Natural killer cell (primary cell): Measurements from ENCODE around the gene PPP2R5C. TPM values are rescaled to one million over a fixed set of nuclear protein-coding genes. Genes with fewer than 3 reads are reported as not detected.

Experiments used
- ATAC-seq, 3 donors: fragments of 150-1000 bp in 2 of 3; fragments of 200-7000 bp in 1 of 3; cut with Tn5 transposase; 1 replicate in 1 of 3; 2 replicates in 2 of 3; pipeline ENCODE4 v1.10.0; 2021; ENCODE audit warnings: mild to moderate bottlenecking in 2 of 3, moderate library complexity in 2 of 3
- DNase-seq, 2 donors: peaks; one replicate each; pipeline versions ENCODE4 v3.0.0 to v3.0.0-alpha.2; 2013 to 2021; ENCODE audit warnings: mixed read lengths in 1 of 2
- H3K27ac ChIP-seq: one replicate; pipeline ENCODE4 v1.5.1; 2013; ENCODE audit warnings: mild to moderate bottlenecking, low read length
- H3K27me3 ChIP-seq: one replicate; pipeline ENCODE4 v1.6.1; 2013; ENCODE audit warnings: low read length; ENCODE audit not compliant: control insufficient read depth, insufficient read depth
- H3K36me3 ChIP-seq: one replicate; pipeline ENCODE4 v1.6.1; 2013; ENCODE audit warnings: low read length; ENCODE audit not compliant: control insufficient read depth, insufficient read depth
- H3K4me1 ChIP-seq: one replicate; pipeline ENCODE4 v1.6.1; 2013; ENCODE audit warnings: low read length; ENCODE audit not compliant: control insufficient read depth, insufficient read depth
- H3K4me3 ChIP-seq: one replicate; pipeline ENCODE4 v1.5.1; 2013; ENCODE audit warnings: low read length
- H3K9me3 ChIP-seq: one replicate; pipeline ENCODE4 v1.6.1; 2013; ENCODE audit warnings: low read length; ENCODE audit not compliant: control insufficient read depth, insufficient read depth
- H3K27ac Mint-ChIP-seq, 2 donors: one replicate each; pipeline ENCODE4 v1.8.0; 2022; ENCODE audit warnings: mild to moderate bottlenecking in 2 of 2, mixed read lengths in 2 of 2, moderate library complexity in 1 of 2
- H3K27me3 Mint-ChIP-seq, 2 donors: one replicate each; pipeline ENCODE4 v1.8.0; 2022; ENCODE audit warnings: low read depth in 2 of 2, mixed read lengths in 2 of 2
- H3K36me3 Mint-ChIP-seq: one replicate; pipeline ENCODE4 v1.8.0; 2022; ENCODE audit warnings: mixed read lengths
- H3K4me1 Mint-ChIP-seq, 2 donors: one replicate each; pipeline ENCODE4 v1.8.0; 2022; ENCODE audit warnings: mixed read lengths in 2 of 2
- H3K4me3 Mint-ChIP-seq: one replicate; pipeline ENCODE4 v1.8.0; 2022; ENCODE audit warnings: mild to moderate bottlenecking, moderate library complexity, mixed read lengths
- H3K9me3 Mint-ChIP-seq, 2 donors: one replicate each; pipeline ENCODE4 v1.8.0; 2022; ENCODE audit warnings: mixed read lengths in 2 of 2
- WGBS: methylation state at CpG from one replicate; pipeline ENCODE4 v1.1.7; 2013; ENCODE audit warnings: missing lambda C conversion rate; ENCODE audit not compliant: insufficient coverage; 5-methylcytosine and 5-hydroxymethylcytosine counted together
- intact Hi-C: fragments of 100-400 bp; cut with micrococcal nuclease; formaldehyde crosslinking; loops from one replicate; pipeline ENCODE4 v1.14.2; 2022
- total RNA-seq, 4 donors: library from RNA; stranded (reverse); fragments of 120-200 nt in 1 of 4; gene quantifications; one replicate each; pipeline versions ENCODE4 v1.2.3 to v1.2.4, GENCODE V29; 2013 to 2022
- TF ChIP-seq, protein P1 (sequence below): fragments of 200-600 bp; IDR thresholded peaks from one replicate; pipeline ENCODE4 v1.8.0; 2022; ENCODE audit warnings: antibody characterized with exemption

The PPP2R5C gene
- total RNA-seq, 3 donors from 2014 or later (not counting 1 experiment from before 2014, with no cell fraction given) = 716 to 779 (median 736) TPM

DNA sequence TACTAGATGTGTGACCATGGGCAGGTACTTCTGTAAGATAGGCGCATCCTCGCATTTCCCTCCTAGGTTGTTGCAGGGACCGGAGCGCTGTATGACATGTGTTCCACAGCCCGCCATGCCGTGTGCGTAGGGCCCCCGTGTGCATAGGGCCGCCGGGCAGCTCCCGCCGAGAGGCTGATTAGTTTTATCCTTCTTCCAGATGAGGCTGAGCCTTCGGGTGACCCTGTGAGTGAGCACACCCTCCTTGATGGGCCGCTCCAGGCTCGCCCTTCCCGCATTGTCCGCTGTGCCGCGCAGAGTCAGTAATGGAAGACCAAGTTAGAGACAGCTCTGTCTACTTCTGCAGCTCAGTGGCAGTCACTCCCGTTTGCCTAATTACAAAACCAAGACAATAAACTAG, 130.0 kb downstream of the PPP2R5C start:
- Mint-ChIP-seq H3K27me3 (no peaks in the 10 kb centered on the region), H3K27ac (peak overlapping the region; percentile 52 to 64), H3K4me1 (no peaks in the 10 kb centered on the region), H3K4me3 (no peak overlapping the region), H3K9me3 (no peaks in the 10 kb centered on the region), H3K36me3 (peaks cover 7% of the 10 kb centered on the region)
- Histone ChIP-seq H3K27me3 (no peaks in the 10 kb centered on the region), H3K36me3 (peaks cover 86% of the 10 kb centered on the region), H3K27ac (no peak overlapping the region), H3K4me1 (no peaks in the 10 kb centered on the region), H3K9me3 (no peaks in the 10 kb centered on the region), H3K4me3 (no peak overlapping the region)
- ATAC-seq = no peak
- no peak for DNase-seq
- 99% methylated on average over 20 of the region's 20 CpGs for WGBS
- intact Hi-C loops = loop anchor here (5.0 kb wide), 1 partner anchor 119 kb away; no protein-coding TSS in a partner anchor
- TF ChIP-seq, protein P1, sequence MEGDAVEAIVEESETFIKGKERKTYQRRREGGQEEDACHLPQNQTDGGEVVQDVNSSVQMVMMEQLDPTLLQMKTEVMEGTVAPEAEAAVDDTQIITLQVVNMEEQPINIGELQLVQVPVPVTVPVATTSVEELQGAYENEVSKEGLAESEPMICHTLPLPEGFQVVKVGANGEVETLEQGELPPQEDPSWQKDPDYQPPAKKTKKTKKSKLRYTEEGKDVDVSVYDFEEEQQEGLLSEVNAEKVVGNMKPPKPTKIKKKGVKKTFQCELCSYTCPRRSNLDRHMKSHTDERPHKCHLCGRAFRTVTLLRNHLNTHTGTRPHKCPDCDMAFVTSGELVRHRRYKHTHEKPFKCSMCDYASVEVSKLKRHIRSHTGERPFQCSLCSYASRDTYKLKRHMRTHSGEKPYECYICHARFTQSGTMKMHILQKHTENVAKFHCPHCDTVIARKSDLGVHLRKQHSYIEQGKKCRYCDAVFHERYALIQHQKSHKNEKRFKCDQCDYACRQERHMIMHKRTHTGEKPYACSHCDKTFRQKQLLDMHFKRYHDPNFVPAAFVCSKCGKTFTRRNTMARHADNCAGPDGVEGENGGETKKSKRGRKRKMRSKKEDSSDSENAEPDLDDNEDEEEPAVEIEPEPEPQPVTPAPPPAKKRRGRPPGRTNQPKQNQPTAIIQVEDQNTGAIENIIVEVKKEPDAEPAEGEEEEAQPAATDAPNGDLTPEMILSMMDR = no peak

DNA sequence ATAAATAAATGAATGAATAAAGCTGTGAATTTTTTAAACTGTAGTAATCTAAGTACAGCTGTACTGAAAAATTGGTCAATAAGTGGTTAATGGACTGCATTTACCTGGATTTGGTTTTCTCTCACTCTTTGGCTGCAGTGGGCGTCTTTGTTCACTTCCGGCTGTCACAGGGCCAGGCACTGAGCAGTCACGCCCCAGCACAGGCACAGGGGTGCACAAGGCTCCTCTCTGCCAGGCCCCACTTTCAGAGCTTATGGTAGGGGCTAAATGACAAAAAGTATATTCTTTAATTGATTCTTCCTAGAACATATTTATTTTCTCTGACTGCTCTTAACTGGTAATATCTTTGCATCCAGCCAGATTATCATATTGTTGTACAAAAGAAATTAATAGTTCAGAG, 132.2 kb downstream of the PPP2R5C start:
- Histone ChIP-seq H3K36me3 (peaks cover 88% of the 10 kb centered on the region), H3K9me3 (no peaks in the 10 kb centered on the region), H3K27me3 (no peaks in the 10 kb centered on the region), H3K4me3 (no peak overlapping the region), H3K27ac (no peak overlapping the region), H3K4me1 (no peaks in the 10 kb centered on the region)
- TF ChIP-seq, protein P1 = no peak
- WGBS = 90% methylated on average over 3 of the region's 3 CpGs
- intact Hi-C loops = loop anchor here (5.0 kb wide), 1 partner anchor 121 kb away; no protein-coding TSS in a partner anchor
- H3K36me3 Mint-ChIP-seq = peaks cover 7% of the 10 kb centered on the region
- no peaks in the 10 kb centered on the region for H3K4me1 Mint-ChIP-seq
- H3K27me3 Mint-ChIP-seq = no peaks in the 10 kb centered on the region
- H3K4me3 Mint-ChIP-seq = no peak overlapping the region
- DNase-seq = no peak
- no peak for ATAC-seq
- H3K27ac Mint-ChIP-seq = no peak overlapping the region
- H3K9me3 Mint-ChIP-seq = no peaks in the 10 kb centered on the region

DNA sequence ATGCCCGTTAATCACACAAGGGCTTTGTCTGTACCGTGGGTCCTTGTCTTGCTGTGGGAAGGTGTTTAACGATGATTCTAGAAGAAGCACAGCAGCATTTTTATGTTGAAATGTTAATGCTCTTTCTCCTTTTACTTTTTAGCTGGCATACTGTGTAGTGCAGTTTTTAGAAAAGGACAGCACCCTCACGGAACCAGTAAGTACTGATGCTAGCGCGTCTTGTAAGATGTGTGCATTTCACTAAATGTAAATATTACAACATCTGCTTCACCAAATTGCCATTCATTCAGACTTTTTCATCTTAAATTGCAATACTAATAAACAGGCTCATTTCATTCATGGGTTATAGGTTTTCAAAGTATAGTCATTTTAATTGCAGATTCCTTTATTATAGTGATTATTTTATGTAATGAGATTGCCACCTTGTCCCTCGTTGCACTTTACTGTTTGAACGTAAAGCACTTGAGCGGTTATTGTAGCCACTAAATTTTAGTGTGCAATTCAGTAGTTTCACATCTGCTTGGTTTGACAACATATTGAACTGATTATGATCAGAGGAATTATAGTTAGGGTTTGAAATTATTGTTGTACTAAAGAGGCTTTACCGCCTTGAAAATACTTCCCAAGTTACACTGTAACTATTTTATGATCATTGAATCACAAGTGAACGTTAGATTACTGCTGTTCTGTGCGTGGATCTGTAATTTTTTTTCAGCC, 133.0 kb downstream of the PPP2R5C start:
- intact Hi-C loops = loop anchor here (5.0 kb wide), 1 partner anchor 122 kb away; no protein-coding TSS in a partner anchor
- peaks cover 7% of the 10 kb centered on the region for H3K36me3 Mint-ChIP-seq

More for the DNA sequence above, 133.0 kb downstream of the PPP2R5C start:
- Histone ChIP-seq H3K27me3 (no peaks in the 10 kb centered on the region), H3K4me1 (no peaks in the 10 kb centered on the region), H3K27ac (no peak overlapping the region), H3K36me3 (peaks cover 88% of the 10 kb centered on the region), H3K4me3 (no peak overlapping the region), H3K9me3 (no peaks in the 10 kb centered on the region)
- Mint-ChIP-seq H3K4me3 (no peak overlapping the region), H3K9me3 (no peaks in the 10 kb centered on the region), H3K4me1 (no peaks in the 10 kb centered on the region), H3K27ac (no peak overlapping the region), H3K27me3 (no peaks in the 10 kb centered on the region)
- TF ChIP-seq, protein P1 = no peak
- DNase-seq = no peak
- no peak for ATAC-seq
- WGBS = 93% methylated on average over 9 of the region's 12 CpGs
